MCF 10A (cell line): ENCODE data around the gene TSTD1. TPM values are rescaled to one million over a fixed set of nuclear protein-coding genes. Genes with fewer than 3 reads are reported as not detected.
"Not testable (repeated sequence)": the region's sequence is repeated elsewhere in the genome, so short reads cannot be mapped to it uniquely, and the experiment has no call there.

ENCODE experiments used
- BruUV-seq: library from RNA; stranded (reverse); fragments of 400-500 nt; replicated peaks from 2 replicates; lab custom pipeline; 2021; lab: Mats Ljungman, UMichigan
- CTCF ChIA-PET: fragments of 300-600 bp; sonication (Branson Sonifier 250); formaldehyde crosslinking; extraction: SDS; loops from one replicate; lab custom pipeline; 2021; ENCODE audit warnings: antibody characterized with exemption, inconsistent platforms; lab: Yijun Ruan, JAX
- POLR2A ChIA-PET: fragments of 300-600, 350-650 bp; sonication (Branson Sonifier 250); formaldehyde crosslinking; extraction: SDS; loops from one replicate; lab custom pipeline; 2020; ENCODE audit warnings: antibody characterized with exemption, inconsistent platforms; lab: Yijun Ruan, JAX
- DNase-seq: peaks from one replicate; pipeline ENCODE4 v3.0.0-alpha.2; 2018; ENCODE audit not compliant: unreplicated experiment
- H3K27ac Mint-ChIP-seq: one replicate; pipeline ENCODE4 v1.8.0; 2022; ENCODE audit warnings: mild to moderate bottlenecking, low read depth, mixed read lengths; ENCODE audit not compliant: unreplicated experiment
- H3K27me3 Mint-ChIP-seq: one replicate; pipeline ENCODE4 v1.8.0; 2022; ENCODE audit warnings: mixed read lengths; ENCODE audit not compliant: insufficient read depth, unreplicated experiment
- H3K36me3 Mint-ChIP-seq: one replicate; pipeline ENCODE4 v1.8.0; 2022; ENCODE audit warnings: mild to moderate bottlenecking, moderate library complexity, mixed read lengths; ENCODE audit not compliant: insufficient read depth, unreplicated experiment
- H3K4me1 Mint-ChIP-seq: one replicate; pipeline ENCODE4 v1.8.0; 2022; ENCODE audit warnings: mixed read lengths; ENCODE audit not compliant: insufficient read depth, unreplicated experiment
- H3K4me3 Mint-ChIP-seq: one replicate; pipeline ENCODE4 v1.8.0; 2022; ENCODE audit warnings: mild to moderate bottlenecking, moderate library complexity, mixed read lengths; ENCODE audit not compliant: unreplicated experiment
- H3K9me3 Mint-ChIP-seq: one replicate; pipeline ENCODE4 v1.8.0; 2022; ENCODE audit warnings: mixed read lengths; ENCODE audit not compliant: unreplicated experiment
- CTCF ChIP-seq: fragments of 200-600 bp; IDR thresholded peaks from one replicate; pipeline ENCODE4 v1.8.0; 2022; ENCODE audit warnings: antibody characterized with exemption, mild to moderate bottlenecking; ENCODE audit not compliant: unreplicated experiment
- intact Hi-C: fragments of 100-400 bp; cut with micrococcal nuclease; formaldehyde crosslinking; loops from 2 replicates; pipeline ENCODE4 v1.14.1; 2022
- total RNA-seq: library from RNA; stranded (reverse); gene quantifications from 2 replicates; pipeline ENCODE4 v1.2.3, GENCODE V29; 2022

Gene TSTD1
- total RNA-seq, 1 experiment from 2014 or later: 35.2 TPM

GRCh38 chr1:161018631-161018930 lies 20.2 kb downstream of the TSTD1 start:
- intact Hi-C loops: no loop called here
- H3K27me3 Mint-ChIP-seq: no peaks in the 10 kb centered on the region
- H3K9me3 Mint-ChIP-seq: peaks cover 3% of the 10 kb centered on the region
- H3K36me3 Mint-ChIP-seq: peaks cover 4% of the 10 kb centered on the region
- no TSS peak for BruUV-seq
- H3K4me1 Mint-ChIP-seq: peaks cover 56% of the 10 kb centered on the region
- no peak for TF ChIP-seq CTCF
- CTCF ChIA-PET: interaction anchor here (0.6 to 5.7 kb wide), 22 partner anchors 11 to 208 kb away, joined by 3 to 58 read pairs (median 4); partner anchors contain the start of genes KLHDC9, PPOX and TSTD1
- peak overlapping the region; percentile 80 for H3K4me3 Mint-ChIP-seq
- POLR2A ChIA-PET: interaction anchor here (0.7 to 5.9 kb wide), 16 partner anchors 8 to 1233 kb away, joined by 3 to 371 read pairs (median 12); partner anchors contain the start of genes DEDD, ITLN2, NIT1 and PFDN2
- no peak for DNase-seq
- peak overlapping the region; percentile 94 for H3K27ac Mint-ChIP-seq

GRCh38 chr1:161017756-161018630 lies 20.8 kb downstream of the TSTD1 start:
- no TSS peak for BruUV-seq
- Mint-ChIP-seq H3K4me1 (peaks cover 62% of the 10 kb centered on the region), H3K9me3 (no peaks in the 10 kb centered on the region), H3K27ac (peak overlapping the region; percentile 94), H3K36me3 (peaks cover 10% of the 10 kb centered on the region), H3K4me3 (peak overlapping the region; percentile 80), H3K27me3 (no peaks in the 10 kb centered on the region)
- CTCF ChIA-PET: interaction anchor here (0.6 to 5.7 kb wide), 23 partner anchors 11 to 209 kb away, joined by 3 to 58 read pairs (median 4); partner anchors contain the start of genes KLHDC9, PPOX and TSTD1
- POLR2A ChIA-PET: interaction anchor here (0.7 to 5.9 kb wide), 16 partner anchors 8 to 1233 kb away, joined by 3 to 371 read pairs (median 12); partner anchors contain the start of genes DEDD, ITLN2, NIT1 and PFDN2
- no peak for TF ChIP-seq CTCF
- DNase-seq: no peak
- intact Hi-C loops: no loop called here

- CTCF ChIA-PET: interaction anchor here (1.6 to 5.7 kb wide), 3 partner anchors 20 to 81 kb away, joined by 4 to 58 read pairs (median 19); partner anchors contain the start of gene KLHDC9
- H3K36me3 Mint-ChIP-seq, DNase-seq, H3K9me3 Mint-ChIP-seq, H3K27me3 Mint-ChIP-seq, BruUV-seq, intact Hi-C loops: not testable (repeated sequence)
- POLR2A ChIA-PET: interaction anchor here (1.4 to 5.9 kb wide), 4 partner anchors 28 to 117 kb away, joined by 4 to 371 read pairs (median 106); partner anchors contain the start of genes DEDD, NIT1, PFDN2 and USF1
- peak overlapping the region; percentile 94 for H3K27ac Mint-ChIP-seq
- H3K4me1 Mint-ChIP-seq: peaks cover 58% of the 10 kb centered on the region
- peak overlapping the region; percentile 80 for H3K4me3 Mint-ChIP-seq
Measured at GRCh38 chr1:161017181-161017580, 21.6 kb downstream of the TSTD1 start.

GRCh38 chr1:161016683-161017082 lies 22.1 kb downstream of the TSTD1 start:
- H3K4me3 Mint-ChIP-seq, H3K27me3 Mint-ChIP-seq, intact Hi-C loops, CTCF ChIA-PET, H3K9me3 Mint-ChIP-seq, BruUV-seq: not testable (repeated sequence)
- peaks cover 54% of the 10 kb centered on the region for H3K4me1 Mint-ChIP-seq
- H3K36me3 Mint-ChIP-seq: peaks cover 15% of the 10 kb centered on the region
- POLR2A ChIA-PET: interaction anchor here (0.8 to 2.2 kb wide), 3 partner anchors 28 to 57 kb away, joined by 3 to 5 read pairs (median 4); partner anchors contain the start of gene USF1
- DNase-seq: peak; percentile 74
- peak overlapping the region; percentile 94 for H3K27ac Mint-ChIP-seq
